ENCODE data around the gene CDH13.
A peak's percentile ranks its signal among the peaks of the same experiment; 100 is the strongest.

The CDH13 gene

GRCh38 chr16:83201748-83202147 lies 575.0 kb downstream of the CDH13 start:
- no peak for DNase-seq

DNA sequence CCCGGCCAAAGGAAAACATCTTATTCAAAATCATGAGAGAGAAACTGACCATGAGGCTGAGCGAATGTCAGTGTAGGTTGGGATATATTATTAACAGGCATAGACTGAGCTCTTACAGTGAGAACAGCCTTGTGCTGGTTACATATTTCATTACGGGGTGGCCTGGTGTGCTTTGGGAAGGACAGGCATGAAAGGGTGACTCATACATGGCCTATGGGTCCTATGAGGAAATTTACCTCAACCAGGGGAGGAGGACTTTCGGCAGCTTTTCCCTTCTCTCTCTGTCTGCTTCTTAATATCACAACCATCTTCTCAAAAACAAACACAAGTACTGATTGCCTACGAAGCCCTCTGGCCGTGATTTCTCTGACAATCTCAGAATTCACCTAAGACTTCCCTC lies 579.1 kb downstream of the CDH13 start:
- no peak for DNase-seq

DNA sequence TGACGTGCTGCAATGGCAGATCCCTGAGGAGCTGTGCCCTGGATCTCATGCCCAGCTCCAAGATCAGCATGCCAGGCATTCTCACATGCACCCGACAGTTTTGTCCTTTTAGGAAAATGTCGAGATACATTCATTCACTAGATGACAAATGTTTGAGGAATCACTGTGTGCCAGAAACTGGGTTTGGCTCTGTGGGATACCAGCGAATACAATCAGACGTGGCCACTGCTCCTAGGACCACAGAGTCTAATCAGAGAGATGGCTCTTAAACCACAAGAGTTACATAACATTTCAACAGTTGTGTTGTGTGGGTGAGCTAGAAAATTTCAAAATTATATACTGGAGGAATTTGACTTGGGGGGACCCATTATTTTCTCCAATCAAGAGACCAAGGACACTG lies 579.7 kb downstream of the CDH13 start:
- no peak for DNase-seq

GRCh38 chr16:83211711-83212110 lies 584.9 kb downstream of the CDH13 start:
- no peak for DNase-seq

- no peak for DNase-seq
Measured at GRCh38 chr16:83212301-83212841, 585.6 kb downstream of the CDH13 start.

DNA sequence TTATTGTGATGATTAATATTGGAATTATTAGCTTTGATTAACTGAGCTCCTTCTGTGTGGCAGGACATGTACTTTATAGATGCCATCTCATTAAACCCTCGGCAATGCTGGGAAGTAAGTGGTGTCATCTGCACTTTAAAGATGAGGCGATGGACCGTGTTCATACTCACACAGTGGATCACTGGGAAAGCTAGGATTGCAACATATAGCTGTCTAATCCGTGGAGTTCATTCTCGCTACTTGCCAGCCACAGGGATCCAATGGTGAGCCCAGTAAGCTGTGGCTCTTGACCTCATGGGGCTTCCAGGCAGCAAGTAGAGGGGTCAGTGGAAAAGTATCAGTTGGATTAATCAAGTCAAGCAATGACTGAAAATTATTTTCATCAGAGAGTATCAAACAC lies 587.9 kb downstream of the CDH13 start:
- no peak for DNase-seq

DNA sequence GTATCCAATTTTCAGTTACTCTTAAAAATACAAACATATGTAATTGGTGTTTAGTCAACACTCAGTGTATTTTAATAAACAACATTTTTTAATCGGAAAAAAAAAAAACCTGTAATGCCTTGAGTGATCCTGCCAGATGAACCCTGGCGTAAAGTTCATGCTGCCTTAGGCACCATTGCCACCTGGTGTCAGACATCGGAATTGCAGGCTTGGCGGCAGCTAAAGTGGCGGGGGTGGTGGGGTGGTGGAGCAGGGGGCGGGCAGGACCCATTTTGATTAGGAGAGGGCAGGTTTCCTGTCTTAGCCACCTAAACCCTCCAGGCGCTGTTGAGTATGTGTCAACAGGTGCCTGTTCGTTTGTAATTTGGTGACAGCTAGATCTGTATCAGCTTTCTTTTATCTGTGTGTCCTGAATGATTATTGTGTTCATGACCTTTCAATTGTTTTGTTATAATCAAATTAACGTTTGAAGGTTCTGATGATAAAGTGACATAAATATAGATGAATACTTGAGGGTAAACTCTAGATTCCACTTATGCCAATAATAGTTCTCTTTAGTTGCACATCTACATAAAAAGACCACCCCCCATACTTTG lies 588.7 kb downstream of the CDH13 start:
- DNase-seq = peak; percentile 50

- no peak for DNase-seq
Measured at GRCh38 chr16:83219285-83219684, 592.5 kb downstream of the CDH13 start.

DNA sequence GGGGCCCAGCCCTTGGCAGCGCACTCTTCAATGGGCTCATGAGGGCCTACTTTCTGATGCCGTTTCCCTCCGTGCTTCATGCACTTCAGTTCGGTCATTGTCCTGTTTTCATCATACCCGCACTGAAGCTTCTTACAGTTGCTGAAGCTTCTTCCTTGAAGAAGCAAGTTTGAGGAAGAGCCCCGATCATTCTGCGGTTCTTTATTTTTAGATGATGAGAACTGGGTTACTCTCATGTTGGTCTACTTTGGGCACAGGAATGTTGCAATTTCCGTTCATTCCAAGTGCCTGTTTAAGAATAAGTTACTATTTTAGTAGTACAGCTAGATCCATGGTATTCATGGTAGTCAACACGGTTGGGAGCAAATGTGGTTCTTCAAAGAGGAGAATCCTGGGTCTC lies 593.3 kb downstream of the CDH13 start:
- no peak for DNase-seq

DNA sequence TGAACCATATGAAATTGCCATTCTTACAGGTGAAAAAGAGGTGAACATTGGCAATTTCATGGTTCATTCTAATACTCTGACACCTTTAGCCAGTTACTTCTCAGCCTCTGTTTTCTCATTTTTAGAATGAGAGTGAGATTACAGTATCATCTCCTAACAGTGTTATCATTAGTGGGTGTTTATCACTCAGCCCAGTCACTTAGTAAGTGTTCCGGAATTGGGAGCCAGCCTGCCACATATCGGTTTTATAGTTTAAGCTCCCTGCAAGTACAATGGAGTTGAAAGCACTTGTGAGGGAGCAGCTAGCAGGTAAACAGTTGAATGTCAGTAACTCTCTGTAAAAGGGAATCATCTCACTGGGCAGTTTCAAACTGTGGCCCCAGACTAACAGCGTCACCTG lies 597.9 kb downstream of the CDH13 start:
- DNase-seq = no peak

DNA sequence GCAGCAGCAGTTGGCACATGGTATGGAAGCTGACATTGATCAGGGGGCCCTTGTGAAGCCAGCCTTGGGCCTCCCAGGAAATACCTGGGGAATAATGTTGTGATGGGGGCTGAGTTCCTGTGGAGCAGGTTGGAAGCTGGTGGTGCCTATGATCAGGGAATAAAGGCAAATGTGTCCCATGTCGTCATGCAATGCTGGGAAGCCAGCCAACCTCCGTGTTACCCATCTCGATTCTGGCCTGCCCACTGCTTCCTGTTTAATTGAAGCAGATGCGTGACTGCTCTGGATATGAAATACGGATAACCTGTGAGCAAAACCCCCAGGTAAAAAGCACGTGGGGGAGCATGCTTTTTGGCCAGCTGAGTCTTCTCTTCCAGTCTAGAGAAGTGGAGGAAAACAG lies 600.6 kb downstream of the CDH13 start:
- no peak for DNase-seq

DNA sequence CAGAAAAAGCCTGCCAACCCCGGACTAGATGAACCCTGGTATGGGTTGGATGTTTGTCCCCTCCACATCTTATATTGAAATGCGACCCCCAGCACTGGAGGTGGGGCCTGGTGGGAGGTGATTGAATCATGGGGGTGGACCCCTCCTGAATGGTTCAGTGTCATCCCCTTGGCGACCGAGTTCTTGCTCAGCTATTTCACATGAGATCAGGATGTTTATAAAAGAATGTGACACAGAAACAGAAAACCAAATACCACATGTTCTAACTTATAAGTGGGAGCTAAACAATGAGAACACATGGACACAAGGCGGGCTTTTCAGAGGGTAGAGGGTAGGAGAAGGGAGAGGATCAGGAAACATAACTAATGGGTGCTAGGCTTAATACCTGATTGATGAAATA lies 605.0 kb downstream of the CDH13 start:
- DNase-seq = no peak

DNA sequence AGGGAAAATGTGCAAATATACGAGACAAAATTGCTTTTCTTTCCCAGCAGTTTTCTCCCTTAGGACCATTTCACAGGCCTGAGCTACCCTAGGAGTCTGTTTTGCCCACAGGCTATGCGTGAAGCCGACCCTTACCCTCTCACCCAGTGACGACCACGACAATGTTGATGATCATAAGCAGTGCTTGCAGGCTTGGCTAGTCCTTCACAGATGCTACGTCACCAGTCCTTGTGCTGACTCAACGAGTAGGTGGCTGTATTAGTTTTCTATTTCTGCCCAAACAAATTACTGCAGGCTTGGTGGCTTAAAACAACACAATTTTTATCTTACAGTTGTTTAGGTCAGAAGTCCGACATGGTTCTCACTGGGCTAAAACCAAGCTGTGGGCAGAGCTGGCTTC lies 606.4 kb downstream of the CDH13 start:
- DNase-seq = no peak

GRCh38 chr16:83238949-83239691 lies 612.4 kb downstream of the CDH13 start:
- DNase-seq = no peak

DNA sequence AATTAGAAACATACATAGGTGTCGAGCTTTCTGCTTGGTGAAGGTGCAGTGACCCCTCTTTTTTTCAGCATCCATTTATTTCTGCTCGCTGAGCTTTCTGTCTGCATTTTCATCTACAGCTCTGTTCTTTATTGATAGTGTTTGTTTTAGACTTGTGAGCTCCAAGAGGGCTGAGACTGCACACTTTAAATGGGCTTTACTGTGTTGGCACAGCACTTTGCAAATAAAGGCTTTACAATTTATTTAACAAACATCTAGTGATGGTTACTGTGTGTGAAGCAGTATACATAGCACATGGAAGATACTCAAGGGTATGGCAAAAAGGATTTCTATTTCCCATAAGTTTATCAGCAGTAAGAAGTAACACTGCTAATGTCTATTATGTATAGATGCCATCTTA lies 617.3 kb downstream of the CDH13 start:
- DNase-seq = no peak

GRCh38 chr16:83245061-83245460 lies 618.3 kb downstream of the CDH13 start:
- no peak for DNase-seq

DNA sequence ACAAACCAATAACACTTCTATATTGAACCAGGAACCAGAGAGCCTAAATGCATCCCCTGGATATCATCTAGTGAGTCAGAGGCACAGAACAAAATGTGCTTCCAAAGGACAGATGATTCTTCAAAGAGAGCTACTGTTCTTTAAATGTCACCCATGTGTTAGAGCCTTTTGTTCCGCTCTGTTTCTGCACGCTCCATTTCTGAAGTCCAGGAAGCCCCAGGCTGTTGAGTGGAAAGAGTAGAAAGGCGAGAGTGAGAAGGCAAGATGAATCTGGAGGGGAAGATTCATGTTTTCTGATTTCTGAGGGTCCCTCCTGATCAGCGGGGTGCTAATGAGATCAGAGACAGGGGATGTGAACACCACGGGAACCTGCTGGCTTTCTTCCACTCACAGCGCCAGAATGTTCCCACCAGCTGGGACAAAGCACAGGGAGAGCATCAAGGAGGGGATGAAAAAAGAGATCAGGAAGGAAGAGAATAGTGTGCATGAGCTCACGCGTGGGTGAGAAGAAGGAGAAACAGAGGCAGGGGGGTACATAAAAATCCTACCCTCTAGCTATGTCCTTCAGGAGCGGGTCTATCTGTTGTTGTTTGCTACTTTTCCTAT lies 621.1 kb downstream of the CDH13 start:
- no peak for DNase-seq

DNA sequence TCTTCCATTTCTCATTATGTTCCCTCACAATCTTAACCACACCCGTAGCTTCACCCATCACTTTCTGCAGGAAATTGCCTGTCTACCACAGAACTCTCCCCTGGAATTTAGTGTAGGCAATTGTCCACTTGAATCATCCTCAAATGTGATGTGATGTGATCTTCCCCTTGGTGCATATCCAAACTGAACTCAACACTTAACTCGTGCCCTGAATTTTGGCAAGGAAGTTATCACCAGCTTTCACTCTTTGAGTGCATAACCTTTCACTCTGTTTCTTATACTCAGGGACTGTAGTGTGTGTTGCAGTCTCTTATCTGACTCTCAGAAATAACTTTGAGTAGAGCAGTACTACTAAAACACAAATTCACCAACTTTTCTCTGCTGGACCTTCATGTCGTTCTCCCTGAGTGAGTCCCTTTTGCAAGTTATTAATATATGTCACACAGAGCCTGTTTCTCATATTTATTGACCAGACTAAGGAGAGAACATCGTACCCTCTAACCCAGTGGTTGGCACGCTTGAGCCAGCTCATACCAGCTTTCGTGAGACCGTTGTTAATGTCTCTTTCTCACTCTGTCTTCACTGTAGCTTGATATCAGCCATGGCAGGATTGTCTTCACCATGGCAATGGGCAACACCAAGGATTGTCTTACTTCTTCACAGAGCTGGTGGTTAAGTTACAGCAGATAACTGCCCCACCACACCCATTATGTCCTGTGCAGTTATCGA lies 622.1 kb downstream of the CDH13 start:
- no peak for DNase-seq

GRCh38 chr16:83253521-83253920 lies 626.8 kb downstream of the CDH13 start:
- DNase-seq = no peak

DNA sequence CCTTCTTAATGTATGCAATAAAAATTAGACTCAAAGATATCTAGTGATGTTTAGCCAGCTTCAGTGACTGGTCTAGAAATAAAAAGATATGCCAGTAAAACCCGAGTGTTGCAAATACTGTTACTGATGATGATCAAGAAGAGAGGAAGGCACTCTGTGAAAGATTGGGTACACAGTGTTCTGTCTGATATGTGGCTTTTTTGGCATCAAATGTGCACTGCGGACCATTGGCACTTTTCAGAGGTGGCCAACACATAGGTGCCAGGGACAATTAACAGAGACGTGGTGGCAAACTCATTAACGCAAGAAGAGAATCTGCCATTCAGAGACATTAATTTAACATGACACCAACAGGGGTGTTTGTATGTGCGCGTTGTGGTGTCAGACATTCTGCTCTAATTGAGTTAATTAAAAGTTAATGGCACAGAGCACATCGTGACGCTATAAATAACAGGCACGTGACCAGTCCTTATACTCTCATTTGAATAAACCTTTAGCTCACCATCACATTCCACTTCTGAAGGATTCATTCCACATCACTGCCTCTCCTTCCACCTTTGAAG lies 631.7 kb downstream of the CDH13 start:
- no peak for DNase-seq

DNA sequence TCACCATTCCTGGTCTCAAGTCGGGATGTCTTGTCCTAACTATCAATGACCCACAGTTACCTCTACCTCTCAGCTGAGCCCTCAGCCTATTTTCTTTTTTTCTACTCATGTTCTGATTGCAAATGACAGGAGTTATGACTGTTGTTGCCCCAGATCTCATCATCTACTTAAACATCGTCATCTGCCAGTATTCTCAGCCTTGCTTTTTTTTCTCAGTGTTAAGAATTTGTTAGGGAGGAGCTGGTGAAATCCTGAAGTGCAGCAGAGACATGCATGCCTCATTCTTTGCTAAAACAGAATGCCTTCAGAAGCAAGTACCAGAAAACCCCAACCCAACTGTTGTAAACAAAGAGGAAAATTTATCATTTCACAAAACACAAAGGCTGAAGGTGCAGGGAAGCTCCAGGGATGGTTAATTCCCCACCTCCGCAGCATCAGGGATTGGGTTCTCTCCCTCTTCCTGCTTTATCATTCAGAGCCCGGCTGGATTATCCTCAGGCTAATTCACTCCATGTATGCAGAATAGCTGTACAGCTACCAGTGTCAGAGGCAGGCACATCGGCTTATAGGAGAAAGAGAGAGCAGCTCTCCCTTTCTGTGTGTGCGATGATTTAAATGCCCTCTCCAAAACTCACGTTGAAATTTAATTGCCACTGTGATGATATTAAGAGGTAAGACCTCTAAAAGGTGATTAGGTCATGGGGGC lies 640.2 kb downstream of the CDH13 start:
- no peak for DNase-seq

DNA sequence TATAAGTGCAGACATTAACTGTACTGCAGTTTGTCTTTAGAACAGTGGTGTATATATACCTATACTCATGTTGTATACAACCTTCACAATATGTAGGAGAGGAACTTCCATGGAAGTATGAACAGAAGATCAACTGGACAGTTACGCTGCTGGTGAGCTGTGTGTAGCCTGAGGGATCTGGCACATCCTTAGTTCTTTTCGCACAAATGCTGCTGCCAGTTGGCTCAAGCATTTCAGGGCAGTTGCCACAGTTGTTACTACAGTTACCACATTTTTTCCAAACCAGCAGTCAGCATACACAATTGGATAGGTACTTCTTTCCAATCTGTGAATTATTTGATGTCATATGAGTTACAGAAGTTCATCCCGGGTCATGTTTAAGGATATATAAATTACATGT lies 641.4 kb downstream of the CDH13 start:
- no peak for DNase-seq

DNA sequence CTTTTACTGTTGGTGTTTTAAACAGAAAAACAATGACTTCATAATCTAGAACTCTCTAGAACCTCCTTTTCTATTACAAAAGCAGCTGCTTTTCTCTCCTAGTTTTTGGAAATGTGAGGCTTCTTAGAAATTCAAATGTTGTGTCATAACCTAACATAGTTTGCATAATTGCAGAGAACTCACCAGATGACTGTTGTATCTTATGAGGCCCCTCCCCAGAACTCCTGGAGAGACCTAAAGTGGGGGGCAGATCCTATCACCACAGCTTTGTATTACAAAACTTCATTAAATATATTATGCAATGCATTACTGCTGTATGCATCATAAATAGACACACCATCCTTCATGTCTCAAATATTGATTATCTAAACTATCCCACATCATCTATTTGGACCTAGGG lies 642.3 kb downstream of the CDH13 start:
- DNase-seq = no peak
